Panc1 (cell line): Measurements from ENCODE around the gene KRT72. TPM values are rescaled to one million over a fixed set of nuclear protein-coding genes. Genes with fewer than 3 reads are reported as not detected.

Experiments
- total RNA-seq: library from RNA; stranded (reverse); gene quantifications from one replicate; pipeline ENCODE4 v1.2.1, GENCODE V29; 2021; ENCODE audit not compliant: unreplicated experiment

Gene KRT72
- total RNA-seq, 1 experiment from 2014 or later, result not detected

Other genes starting within 250 kb of the KRT72 start
- gene KRT85, start 234.0 kb downstream of the KRT72 start, total RNA-seq, result not detected
- gene KRT84, start 215.8 kb downstream of the KRT72 start, total RNA-seq, result not detected
- not detected for gene KRT82, start 195.1 kb downstream of the KRT72 start, total RNA-seq
- 0.15 TPM for gene KRT75, start 167.1 kb downstream of the KRT72 start, total RNA-seq
- gene KRT6B, start 149.3 kb downstream of the KRT72 start, total RNA-seq, result not detected
- not detected for gene KRT6C, start 127.7 kb downstream of the KRT72 start, total RNA-seq
- gene KRT6A, start 108.2 kb downstream of the KRT72 start, total RNA-seq, result not detected
- not detected for gene KRT5, start 81.1 kb downstream of the KRT72 start, total RNA-seq
- not detected for gene KRT71, start 48.3 kb downstream of the KRT72 start, total RNA-seq
- gene KRT74, start 27.6 kb downstream of the KRT72 start, total RNA-seq, result not detected
- not detected for gene KRT73, start 17.1 kb upstream of the KRT72 start, total RNA-seq
- gene KRT2, start 50.7 kb upstream of the KRT72 start, total RNA-seq, result 0.33 TPM
- not detected for gene KRT1, start 78.9 kb upstream of the KRT72 start, total RNA-seq
- not detected for gene KRT77, start 102.1 kb upstream of the KRT72 start, total RNA-seq
- gene KRT76, start 175.9 kb upstream of the KRT72 start, total RNA-seq, result not detected
- not detected for gene KRT3, start 194.7 kb upstream of the KRT72 start, total RNA-seq
- 0.15 TPM for gene KRT4, start 212.7 kb upstream of the KRT72 start, total RNA-seq
- gene KRT79, start 232.8 kb upstream of the KRT72 start, total RNA-seq, result not detected
- gene KRT78, start 247.5 kb upstream of the KRT72 start, total RNA-seq, result not detected